Mesendoderm (in vitro differentiated cells): ENCODE measurements around the gene PTPRU.

Experiments used
- DNase-seq: peaks from one replicate; pipeline ENCODE4 v3.0.0; 2013
- H2AK5ac ChIP-seq: 2 replicates; pipeline ENCODE4 v1.6.1; 2013; ENCODE audit warnings: low read length, inconsistent platforms
- H2BK120ac ChIP-seq: 2 replicates; pipeline ENCODE4 v1.6.1; 2013; ENCODE audit warnings: low read depth, mild to moderate bottlenecking, low read length, moderate library complexity, mixed read lengths
- H2BK15ac ChIP-seq: replicated peaks from 2 replicates; pipeline ENCODE4 v1.6.1; 2013; ENCODE audit warnings: low read depth, mild to moderate bottlenecking, moderate library complexity
- H2BK5ac ChIP-seq: 2 replicates; pipeline ENCODE4 v1.6.1; 2013; ENCODE audit warnings: low read length, inconsistent platforms
- H3K18ac ChIP-seq: 2 replicates; pipeline ENCODE4 v1.6.1; 2013; ENCODE audit warnings: mild to moderate bottlenecking, low read length, mixed read lengths
- H3K23ac ChIP-seq: one replicate; pipeline ENCODE4 v1.6.1; 2013; ENCODE audit warnings: low read length
- H3K27ac ChIP-seq: 2 replicates; pipeline ENCODE4 v1.5.1; 2013; ENCODE audit warnings: low read depth, mild to moderate bottlenecking, inconsistent platforms, low read length, moderate library complexity
- H3K27me3 ChIP-seq: 2 replicates; pipeline ENCODE4 v1.6.1; 2013; ENCODE audit warnings: low read length, control low read depth, mild to moderate bottlenecking, inconsistent platforms; ENCODE audit not compliant: insufficient read depth, poor library complexity
- H3K36me3 ChIP-seq: 2 replicates; pipeline ENCODE4 v1.6.1; 2013; ENCODE audit warnings: low read length, inconsistent platforms; ENCODE audit not compliant: control insufficient read depth, insufficient read depth
- H3K4ac ChIP-seq: one replicate; pipeline ENCODE4 v1.6.1; 2013; ENCODE audit warnings: low read depth, mild to moderate bottlenecking, low read length, moderate library complexity
- H3K4me1 ChIP-seq: 2 replicates; pipeline ENCODE4 v1.6.1; 2013; ENCODE audit warnings: low read depth, low read length, inconsistent platforms; ENCODE audit not compliant: control insufficient read depth
- H3K4me2 ChIP-seq: 2 replicates; pipeline ENCODE4 v1.6.1; 2013; ENCODE audit warnings: low read length
- H3K4me3 ChIP-seq: 2 replicates; pipeline ENCODE4 v1.5.1; 2013; ENCODE audit warnings: mild to moderate bottlenecking, low read length
- H3K56ac ChIP-seq: one replicate; pipeline ENCODE4 v1.6.1; 2013; ENCODE audit warnings: low read length
- H3K79me1 ChIP-seq: 2 replicates; pipeline ENCODE4 v1.6.1; 2013; ENCODE audit warnings: low read length, inconsistent platforms
- H3K79me2 ChIP-seq: 2 replicates; pipeline ENCODE4 v1.6.1; 2013; ENCODE audit warnings: mild to moderate bottlenecking, low read length; ENCODE audit not compliant: control insufficient read depth, insufficient read depth
- H3K9ac ChIP-seq: 2 replicates; pipeline ENCODE4 v1.6.1; 2013; ENCODE audit warnings: low read length, inconsistent platforms
- H4K5ac ChIP-seq: one replicate; pipeline ENCODE4 v1.6.1; 2013; ENCODE audit warnings: low read length
- H4K8ac ChIP-seq: one replicate; pipeline ENCODE4 v1.6.1; 2013; ENCODE audit warnings: low read depth, mild to moderate bottlenecking, control low read depth, low read length, moderate library complexity
- WGBS: extraction: QIAGEN DNeasy Blood & Tissue Kit; methylation state at CpG from one replicate; pipeline ENCODE4 v1.1.7; 2013; ENCODE audit warnings: low lambda C conversion rate, missing lambda C conversion rate; ENCODE audit not compliant: insufficient coverage; ENCODE audit errors: extremely low coverage; 5-methylcytosine and 5-hydroxymethylcytosine counted together

The PTPRU gene

GRCh38 chr1:29245876-29246275 is 9.6 kb downstream of the PTPRU start:
- Histone ChIP-seq H3K79me1 (peaks cover 42% of the 10 kb centered on the region), H3K36me3 (no peaks in the 10 kb centered on the region), H3K4ac (no peak overlapping the region), H3K4me3 (no peak overlapping the region), H3K18ac (no peak overlapping the region), H3K79me2 (peaks cover 67% of the 10 kb centered on the region), H3K9ac (no peak overlapping the region), H3K4me2 (no peak overlapping the region), H3K56ac (no peak overlapping the region), H4K5ac (no peak overlapping the region), H3K27me3 (no peaks in the 10 kb centered on the region), H2BK5ac (no peak overlapping the region), H4K8ac (no peak overlapping the region), H2AK5ac (peak overlapping the region; percentile 28), H3K27ac (no peak overlapping the region), H2BK15ac (no peak overlapping the region), H3K4me1 (peaks cover 49% of the 10 kb centered on the region), H3K23ac (no peak overlapping the region), H2BK120ac (no peak overlapping the region)
- DNase-seq, result no peak
- no CpG with 5 or more reads among the region's 5 CpGs for WGBS

DNA sequence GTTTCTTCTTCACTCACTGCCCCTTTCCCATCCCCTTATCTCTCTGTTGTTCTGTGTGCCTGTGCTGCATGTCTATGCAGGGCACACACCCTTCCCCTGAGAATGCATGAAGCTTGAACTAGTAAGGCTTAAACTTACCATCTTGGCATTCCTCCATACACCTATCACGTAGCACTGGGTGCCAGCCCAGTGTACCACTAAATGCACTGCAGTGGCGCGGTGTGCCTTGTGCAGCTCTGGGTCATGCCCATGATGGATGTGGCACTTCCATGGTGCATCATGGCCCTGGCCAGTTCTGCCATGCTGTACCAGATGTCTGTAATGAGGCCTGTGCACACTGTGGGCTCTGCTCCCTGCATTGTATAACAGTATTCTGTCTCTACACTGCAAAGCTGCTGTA is 10.7 kb downstream of the PTPRU start:
- Histone ChIP-seq H2BK15ac (no peak overlapping the region), H2BK120ac (no peak overlapping the region), H3K18ac (no peak overlapping the region), H3K23ac (no peak overlapping the region), H2BK5ac (peak overlapping the region; percentile 26), H3K56ac (peak overlapping the region; percentile 73), H3K4me3 (no peak overlapping the region), H3K27ac (no peak overlapping the region), H3K4ac (no peak overlapping the region), H3K9ac (no peak overlapping the region), H3K4me1 (peaks cover 49% of the 10 kb centered on the region), H3K27me3 (no peaks in the 10 kb centered on the region), H4K8ac (no peak overlapping the region), H4K5ac (no peak overlapping the region), H3K79me1 (peaks cover 43% of the 10 kb centered on the region), H3K79me2 (peaks cover 71% of the 10 kb centered on the region), H3K4me2 (no peak overlapping the region), H3K36me3 (no peaks in the 10 kb centered on the region), H2AK5ac (no peak overlapping the region)
- no peak for DNase-seq
- no CpG with 5 or more reads among the region's 3 CpGs for WGBS

- H3K4me1 ChIP-seq, result peaks cover 49% of the 10 kb centered on the region
- peak overlapping the region; percentile 9 for H2BK5ac ChIP-seq
- H3K79me1 ChIP-seq, result peaks cover 42% of the 10 kb centered on the region
- no peak for DNase-seq
- no peak overlapping the region for H3K27ac ChIP-seq
- no CpG with 5 or more reads among the region's 8 CpGs for WGBS
- peak overlapping the region; percentile 73 for H3K56ac ChIP-seq
- H2AK5ac ChIP-seq, result peak overlapping the region; percentile 44
- H3K18ac ChIP-seq, result peak overlapping the region; percentile 20
- peaks cover 68% of the 10 kb centered on the region for H3K79me2 ChIP-seq
- no peak overlapping the region for H3K23ac ChIP-seq
- no peak overlapping the region for H3K4me2 ChIP-seq
- H2BK15ac ChIP-seq, result no peak overlapping the region
- H4K8ac ChIP-seq, result no peak overlapping the region
- H4K5ac ChIP-seq, result no peak overlapping the region
- no peaks in the 10 kb centered on the region for H3K36me3 ChIP-seq
- H3K4me3 ChIP-seq, result no peak overlapping the region
- peak overlapping the region; percentile 14 for H3K9ac ChIP-seq
- no peak overlapping the region for H2BK120ac ChIP-seq
- H3K27me3 ChIP-seq, result no peaks in the 10 kb centered on the region
- H3K4ac ChIP-seq, result no peak overlapping the region
Observed at GRCh38 chr1:29247571-29248273, 11.4 kb downstream of the PTPRU start.

- Histone ChIP-seq H2BK5ac (peak overlapping the region; percentile 9), H2BK15ac (no peak overlapping the region), H3K23ac (no peak overlapping the region), H3K9ac (peak overlapping the region; percentile 1), H3K18ac (peak overlapping the region; percentile 29), H4K5ac (no peak overlapping the region), H3K4me2 (no peak overlapping the region), H2BK120ac (no peak overlapping the region), H2AK5ac (peak overlapping the region; percentile 5), H3K27me3 (no peaks in the 10 kb centered on the region), H3K4ac (peak overlapping the region; percentile 38), H3K36me3 (no peaks in the 10 kb centered on the region), H3K79me2 (peaks cover 68% of the 10 kb centered on the region), H3K79me1 (peaks cover 42% of the 10 kb centered on the region), H3K27ac (no peak overlapping the region), H3K4me1 (peaks cover 48% of the 10 kb centered on the region), H3K56ac (peak overlapping the region; percentile 73), H4K8ac (no peak overlapping the region), H3K4me3 (no peak overlapping the region)
- no peak for DNase-seq
- WGBS, result no CpG with 5 or more reads among the region's 2 CpGs
Observed at GRCh38 chr1:29248409-29248808, 12.1 kb downstream of the PTPRU start.

DNA sequence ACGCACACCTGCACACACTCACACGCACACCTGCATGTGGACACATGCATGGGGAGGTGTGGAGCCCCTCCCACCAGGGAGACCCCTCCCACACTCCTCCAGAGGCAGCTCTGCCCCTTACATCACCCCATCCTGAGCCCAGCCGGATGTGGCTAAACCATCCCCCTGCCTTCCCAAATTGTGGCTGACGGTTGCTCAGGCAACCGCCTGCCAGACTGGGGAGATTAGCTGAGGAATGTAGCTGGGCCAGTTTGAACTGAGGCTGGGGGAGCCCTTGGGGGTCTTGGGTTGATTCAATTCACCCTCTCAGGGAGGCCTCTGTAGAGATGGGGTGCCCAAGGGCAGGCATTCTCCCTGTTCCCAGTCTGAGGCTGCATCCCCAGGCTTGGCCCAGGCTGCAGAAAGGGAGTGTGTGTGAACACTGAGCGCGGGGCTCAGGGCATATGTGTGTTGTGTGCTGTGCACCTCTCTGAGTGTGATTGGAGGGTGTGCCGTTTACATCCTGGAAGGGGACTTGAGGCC is 12.9 kb downstream of the PTPRU start:
- Histone ChIP-seq H3K4me3 (no peak overlapping the region), H3K27me3 (no peaks in the 10 kb centered on the region), H3K27ac (peak overlapping the region; percentile 86), H3K79me2 (peaks cover 62% of the 10 kb centered on the region), H2AK5ac (peak overlapping the region; percentile 63), H2BK5ac (peak overlapping the region; percentile 100), H3K36me3 (no peaks in the 10 kb centered on the region), H2BK15ac (no peak overlapping the region), H3K23ac (no peak overlapping the region), H3K9ac (peak overlapping the region; percentile 65), H3K4ac (peak overlapping the region; percentile 96), H3K56ac (peak overlapping the region; percentile 94), H3K4me2 (peak overlapping the region; percentile 44), H3K18ac (peak overlapping the region; percentile 71), H2BK120ac (peak overlapping the region; percentile 74), H4K5ac (no peak overlapping the region), H3K4me1 (peaks cover 40% of the 10 kb centered on the region), H4K8ac (no peak overlapping the region), H3K79me1 (peaks cover 40% of the 10 kb centered on the region)
- WGBS, result no CpG with 5 or more reads among the region's 8 CpGs
- DNase-seq, result peak; percentile 99
